G401.6 (cell line): ENCODE data around the gene ELMOD3.
"Not testable (repeated sequence)": the region's sequence is repeated elsewhere in the genome, so short reads cannot be mapped to it uniquely, and the experiment has no call there.

ENCODE experiments used
- FAIRE-seq: peaks from 2 replicates; lab custom pipeline; 2012; peaks lifted over from hg19 to GRCh38; lab: Jason Lieb, UNC

ELMOD3 gene

DNA sequence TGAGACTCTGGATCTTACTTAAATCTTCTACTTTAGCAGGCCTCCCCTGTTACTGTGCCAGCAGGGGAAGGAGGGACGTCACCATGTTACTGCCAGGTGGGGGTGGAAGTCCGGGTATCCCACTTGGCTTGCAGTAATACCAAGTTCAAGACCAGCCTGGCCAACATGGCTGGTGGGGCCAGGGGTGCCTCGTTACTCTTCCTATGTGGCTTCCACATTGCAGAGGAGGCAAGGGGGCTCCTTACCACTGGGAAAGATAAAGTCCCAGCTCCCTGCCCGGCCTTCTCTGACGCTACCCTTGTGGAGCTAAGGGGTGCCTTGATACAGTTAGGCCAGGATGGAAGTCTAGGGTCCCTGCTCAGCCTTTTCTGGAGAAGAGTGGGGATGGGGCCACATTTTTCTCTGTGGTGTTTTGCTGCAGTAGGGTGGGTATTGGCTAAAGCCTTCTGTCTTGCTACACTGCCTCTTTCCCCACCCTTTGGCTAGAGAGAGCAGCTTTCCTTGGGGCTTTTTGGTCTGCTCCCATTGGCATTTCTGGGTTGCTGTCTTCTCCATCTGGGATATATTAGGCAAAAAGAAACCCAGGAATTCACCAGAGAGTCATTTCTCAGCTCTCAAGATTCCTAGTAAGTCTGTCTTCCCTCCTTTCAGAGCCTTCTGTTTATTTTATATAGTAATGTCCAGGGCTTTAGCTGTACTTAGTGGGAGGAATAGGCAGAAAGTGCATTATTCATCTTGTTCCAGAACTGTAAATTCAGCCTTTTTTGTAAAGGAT, 21.9 kb downstream of the ELMOD3 start:
- FAIRE-seq = no peak

DNA sequence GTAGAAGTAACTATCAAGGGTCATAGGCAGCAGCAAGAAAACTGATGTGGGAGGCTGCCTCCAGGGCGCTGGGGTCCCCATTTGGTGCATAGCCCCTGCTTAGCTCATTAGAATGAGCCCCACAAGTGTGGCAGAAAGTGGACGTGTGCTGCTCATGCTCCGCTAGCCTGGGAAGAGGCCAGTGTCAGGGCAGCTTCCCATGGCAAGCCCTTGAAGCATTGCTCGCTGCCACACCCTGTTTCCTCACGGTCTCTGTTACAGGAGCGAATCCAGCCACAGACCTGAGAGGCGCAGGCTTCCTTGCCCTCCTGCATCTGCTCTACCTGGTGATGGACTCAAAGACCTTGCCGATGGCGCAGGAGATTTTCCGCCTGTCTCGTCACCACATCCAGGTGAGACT, 22.5 kb downstream of the ELMOD3 start:
- FAIRE-seq = no peak

DNA sequence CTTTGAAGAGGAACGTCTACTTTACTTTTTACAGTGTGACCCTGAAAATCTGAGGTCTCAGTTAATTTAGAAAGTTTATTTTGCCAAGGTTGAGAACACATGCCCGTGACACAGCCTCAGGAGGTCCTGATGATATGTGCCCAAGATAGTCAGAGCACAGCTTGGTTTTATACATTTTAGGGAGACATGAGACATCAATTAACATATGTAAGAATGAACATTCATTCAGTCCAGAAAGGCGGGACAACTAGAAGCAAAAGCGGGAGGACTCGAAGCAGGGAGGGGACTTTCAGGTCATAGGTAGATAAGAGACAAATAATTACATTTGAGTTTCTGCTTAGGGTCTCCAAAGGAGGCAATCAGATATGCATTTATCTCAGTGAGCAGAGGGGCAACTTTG, 23.7 kb downstream of the ELMOD3 start:
- FAIRE-seq = no peak

DNA sequence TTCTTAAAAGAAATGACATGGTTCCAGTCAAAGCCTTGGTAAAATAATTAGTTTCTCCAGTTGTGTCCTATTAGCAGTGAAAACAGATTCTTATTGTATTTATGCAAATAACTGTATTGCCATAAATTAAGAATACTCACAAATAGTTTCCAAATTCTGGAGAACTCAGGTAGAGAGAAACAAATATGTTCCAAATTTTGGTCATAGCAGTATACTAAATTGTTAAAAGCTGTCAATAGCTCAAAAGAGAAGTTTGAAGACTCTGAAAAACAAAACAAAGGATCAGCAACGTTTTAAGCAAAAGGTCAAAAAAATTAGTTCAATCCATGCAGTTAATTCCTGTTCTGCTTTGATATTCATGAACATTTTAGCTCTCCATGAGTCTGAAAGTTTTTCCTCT, 25.5 kb downstream of the ELMOD3 start:
- no peak for FAIRE-seq

DNA sequence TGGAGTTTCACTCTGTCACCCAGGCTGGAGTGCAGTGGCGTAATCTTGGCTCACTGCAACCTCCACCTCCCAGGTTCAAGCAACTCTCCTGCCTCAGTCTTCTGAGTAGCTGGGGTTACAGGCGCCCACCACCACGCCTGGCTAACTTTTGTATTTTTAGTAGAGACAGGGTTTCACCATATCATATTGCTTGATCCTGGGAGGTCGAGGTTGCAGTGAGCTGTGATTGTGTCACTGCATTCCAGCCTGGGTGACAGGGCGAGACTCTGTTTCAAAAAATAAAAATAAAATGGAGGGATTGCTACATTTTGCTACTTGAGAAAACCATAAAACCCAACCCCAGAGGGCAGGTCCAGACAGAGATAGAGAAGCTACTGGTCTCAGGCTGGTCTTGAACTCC, 28.6 kb downstream of the ELMOD3 start:
- not testable (repeated sequence) for FAIRE-seq

DNA sequence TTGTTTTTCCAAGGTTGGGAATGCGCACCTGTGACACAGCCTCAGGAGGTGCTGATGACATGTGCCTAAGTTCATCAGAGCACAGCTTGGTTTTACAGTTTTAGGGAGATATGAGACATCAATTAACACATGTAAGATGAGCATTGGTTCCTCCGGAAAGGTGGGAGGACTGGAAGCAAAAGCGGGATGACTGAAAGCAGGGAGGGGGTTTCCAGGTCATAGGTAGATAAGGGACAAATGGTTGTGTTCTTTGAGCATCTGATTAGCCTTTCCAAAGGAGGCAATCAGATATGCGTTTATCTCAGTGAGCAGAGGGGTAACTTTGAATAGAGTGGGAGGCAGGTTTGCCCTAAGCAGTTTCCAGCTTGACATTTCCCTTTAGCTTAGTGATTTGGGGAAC, 29.3 kb downstream of the ELMOD3 start:
- no peak for FAIRE-seq

DNA sequence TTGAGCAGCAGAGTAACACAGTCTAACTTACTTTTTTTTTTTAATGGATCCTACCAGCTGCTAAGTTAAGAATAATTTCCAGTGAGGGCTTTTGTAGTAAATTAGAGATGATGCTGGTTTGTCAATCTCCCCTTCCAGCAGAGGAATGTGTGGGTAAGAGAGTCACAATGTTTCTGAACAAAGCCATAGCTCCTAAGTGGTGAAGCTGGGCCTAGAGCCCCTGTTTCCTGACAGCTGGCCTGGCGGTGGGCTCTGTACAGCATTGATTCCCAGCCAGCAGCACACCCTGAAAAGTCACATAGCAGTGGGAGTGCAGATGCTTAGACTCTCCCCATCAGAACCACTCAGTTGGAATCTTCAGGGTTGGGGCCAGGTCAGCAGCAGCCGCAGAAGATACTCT, 31.2 kb downstream of the ELMOD3 start:
- no peak for FAIRE-seq

DNA sequence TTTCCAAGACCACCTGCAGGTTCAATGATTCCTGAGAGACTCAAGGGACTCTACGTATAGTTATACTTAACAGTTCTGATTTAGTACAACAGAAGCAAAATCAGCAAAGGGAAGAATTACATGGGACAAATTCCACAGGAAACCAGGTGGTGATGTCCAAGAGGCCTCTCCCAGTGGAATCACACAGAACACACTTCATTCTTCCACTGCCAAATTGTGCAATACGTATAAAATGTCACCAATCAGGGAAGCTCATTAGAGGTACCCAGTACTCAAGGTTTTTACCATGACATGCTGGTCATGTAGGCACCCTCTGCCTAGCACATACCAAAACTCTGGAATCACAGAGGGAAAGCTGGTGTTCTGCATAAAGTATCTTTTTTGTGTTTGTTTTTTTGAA, 33.2 kb downstream of the ELMOD3 start:
- FAIRE-seq = no peak

DNA sequence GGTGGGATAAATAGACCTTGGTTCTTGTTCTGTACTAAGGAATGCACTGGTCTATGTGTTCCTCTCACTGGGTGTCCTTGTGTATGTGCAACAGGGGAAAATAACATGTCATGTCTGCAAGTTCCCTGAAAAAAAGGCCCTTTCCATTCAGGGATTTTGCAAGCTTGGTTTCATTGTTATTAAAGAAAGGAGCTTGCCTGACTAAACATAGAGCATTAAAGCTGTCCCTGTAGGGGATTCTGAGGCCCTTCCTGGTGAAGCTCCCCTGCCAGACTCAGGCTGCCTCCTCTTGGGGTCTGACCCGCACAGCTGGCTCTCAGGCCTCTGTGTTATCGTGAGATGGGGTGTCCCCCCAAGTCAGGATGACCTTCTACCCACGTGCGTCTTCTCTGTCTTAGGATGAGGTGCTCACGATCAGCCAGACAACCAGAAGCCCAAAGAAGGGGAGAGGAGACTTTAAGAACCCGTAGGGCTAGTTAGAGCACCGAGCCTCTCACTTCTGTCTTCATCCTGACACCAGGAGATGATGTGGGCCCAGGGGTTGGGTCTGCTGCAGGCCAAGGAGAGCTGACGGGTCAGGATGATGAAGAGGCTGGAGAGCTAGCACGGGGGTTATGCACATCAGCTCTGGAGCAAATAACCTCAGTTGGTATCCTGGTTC, 34.4 kb downstream of the ELMOD3 start:
- FAIRE-seq = no peak

DNA sequence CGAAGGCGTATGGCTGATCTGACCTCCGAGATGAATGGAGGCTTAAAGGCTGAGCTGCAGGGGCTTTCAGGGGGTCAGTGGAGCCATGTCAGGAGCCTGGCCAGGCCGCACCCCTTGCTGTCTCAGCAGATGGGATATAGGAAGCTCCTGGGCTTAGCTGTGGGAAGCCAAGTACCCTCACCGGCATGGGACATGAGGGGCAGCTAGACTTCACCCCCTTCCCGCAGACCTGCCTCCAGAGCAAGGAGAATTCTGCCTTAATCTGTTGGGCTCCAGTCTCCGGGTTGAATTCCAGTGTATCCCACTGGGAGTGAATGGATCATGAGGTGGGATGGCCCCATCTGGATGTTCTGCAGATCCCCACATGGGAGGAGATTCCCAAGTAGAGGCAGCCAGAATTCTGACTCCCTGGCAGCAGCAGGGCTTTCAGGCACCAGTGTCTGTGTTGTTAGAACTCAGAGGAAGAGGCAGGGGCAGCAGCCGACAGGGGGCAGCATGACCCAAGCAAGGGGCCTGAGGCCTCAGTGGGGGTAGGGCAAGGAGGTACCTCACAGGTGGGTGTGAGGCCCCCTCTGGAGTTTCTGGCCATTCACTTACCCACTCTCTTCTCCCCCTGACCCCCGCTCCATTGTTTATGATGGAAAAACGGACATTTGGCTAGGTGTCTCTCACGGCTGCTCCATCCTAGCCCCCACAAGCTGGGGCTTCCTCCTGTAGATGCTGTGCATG, 36.5 kb downstream of the ELMOD3 start:
- no peak for FAIRE-seq

DNA sequence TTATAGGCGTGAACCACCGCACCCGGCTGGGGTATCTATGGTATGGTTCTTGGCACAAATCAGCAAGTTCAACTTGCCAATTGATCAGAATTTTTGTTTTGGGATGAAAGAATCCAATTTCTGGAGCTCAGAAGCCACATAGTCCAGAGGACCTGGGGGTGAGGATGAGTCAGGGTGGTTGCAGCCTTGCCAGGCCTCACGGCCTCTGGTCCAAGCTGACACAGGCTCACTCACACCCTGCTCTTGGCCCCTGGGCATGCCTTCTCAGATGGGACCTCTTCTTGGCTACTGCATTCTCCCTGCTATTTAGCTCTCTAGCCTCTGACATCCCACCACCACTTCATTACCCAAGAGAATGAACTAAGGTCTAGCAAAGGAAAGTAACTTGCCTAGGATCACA, 39.3 kb downstream of the ELMOD3 start:
- FAIRE-seq = no peak

DNA sequence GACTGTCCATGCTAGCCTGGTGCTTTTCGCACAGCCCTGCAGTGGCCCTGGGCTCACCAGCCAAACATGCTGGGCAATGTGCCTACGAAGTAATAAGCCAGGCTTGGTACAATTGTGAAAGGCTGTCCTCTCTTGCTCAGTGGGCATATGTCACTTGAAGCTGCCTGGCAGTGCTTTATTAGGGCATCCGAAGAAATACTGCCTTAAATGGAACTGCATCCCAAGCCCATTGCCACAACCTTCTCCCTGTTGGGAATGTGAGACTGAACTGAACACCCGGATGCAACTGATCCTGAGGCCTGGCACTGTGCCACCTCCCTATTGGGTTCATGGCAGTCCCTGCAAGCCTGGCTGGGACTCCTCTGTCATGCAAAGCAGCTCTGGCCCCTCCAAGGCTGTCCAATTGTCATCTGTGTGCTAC, 39.7 kb downstream of the ELMOD3 start:
- no peak for FAIRE-seq

DNA sequence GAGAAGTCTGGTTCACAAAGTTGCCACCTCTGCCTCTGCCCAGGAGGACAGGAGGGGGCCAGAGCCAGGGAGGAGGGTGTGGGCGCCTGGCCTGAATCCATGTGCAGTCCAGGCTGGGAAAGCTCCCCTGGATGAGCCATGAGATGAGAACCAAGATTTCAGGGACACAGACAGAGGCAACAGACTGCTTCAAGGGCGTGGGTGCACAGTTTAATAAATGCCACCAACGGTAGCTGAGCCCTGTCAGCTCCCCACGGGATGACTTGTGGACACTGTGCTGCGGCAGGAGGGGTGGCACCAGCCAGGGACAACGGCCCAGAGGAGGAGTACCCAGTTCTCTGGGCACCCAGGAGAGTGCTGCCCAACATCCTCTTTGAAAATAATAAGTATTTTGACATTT, 40.4 kb downstream of the ELMOD3 start:
- FAIRE-seq = no peak

DNA sequence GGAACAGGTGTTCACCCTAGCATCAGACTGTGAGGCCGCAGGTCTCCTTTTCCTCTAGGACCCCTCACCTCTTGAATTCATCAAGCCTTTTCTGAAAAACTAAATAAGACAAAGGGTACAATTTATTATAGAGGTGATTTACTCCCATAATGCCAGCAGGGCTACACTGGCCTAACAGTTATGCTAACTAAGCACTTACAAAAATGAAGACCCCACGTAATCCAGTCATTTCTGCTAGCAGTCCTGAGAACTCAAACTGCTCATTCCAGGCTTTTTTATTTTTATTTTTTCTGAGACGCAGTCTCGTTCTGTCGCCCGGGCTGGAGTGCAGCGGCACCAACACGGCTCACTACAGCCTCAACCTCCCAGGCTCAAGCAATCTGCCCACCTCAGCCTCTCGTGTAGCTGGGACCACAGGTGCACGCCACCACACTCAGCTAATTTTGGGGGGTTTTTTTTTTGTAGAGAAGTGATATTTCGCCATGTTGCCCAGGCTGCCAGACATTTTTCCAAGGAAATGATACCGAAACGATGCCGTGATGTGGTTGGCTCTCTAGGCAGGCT, 41.4 kb downstream of the ELMOD3 start:
- FAIRE-seq = no peak

DNA sequence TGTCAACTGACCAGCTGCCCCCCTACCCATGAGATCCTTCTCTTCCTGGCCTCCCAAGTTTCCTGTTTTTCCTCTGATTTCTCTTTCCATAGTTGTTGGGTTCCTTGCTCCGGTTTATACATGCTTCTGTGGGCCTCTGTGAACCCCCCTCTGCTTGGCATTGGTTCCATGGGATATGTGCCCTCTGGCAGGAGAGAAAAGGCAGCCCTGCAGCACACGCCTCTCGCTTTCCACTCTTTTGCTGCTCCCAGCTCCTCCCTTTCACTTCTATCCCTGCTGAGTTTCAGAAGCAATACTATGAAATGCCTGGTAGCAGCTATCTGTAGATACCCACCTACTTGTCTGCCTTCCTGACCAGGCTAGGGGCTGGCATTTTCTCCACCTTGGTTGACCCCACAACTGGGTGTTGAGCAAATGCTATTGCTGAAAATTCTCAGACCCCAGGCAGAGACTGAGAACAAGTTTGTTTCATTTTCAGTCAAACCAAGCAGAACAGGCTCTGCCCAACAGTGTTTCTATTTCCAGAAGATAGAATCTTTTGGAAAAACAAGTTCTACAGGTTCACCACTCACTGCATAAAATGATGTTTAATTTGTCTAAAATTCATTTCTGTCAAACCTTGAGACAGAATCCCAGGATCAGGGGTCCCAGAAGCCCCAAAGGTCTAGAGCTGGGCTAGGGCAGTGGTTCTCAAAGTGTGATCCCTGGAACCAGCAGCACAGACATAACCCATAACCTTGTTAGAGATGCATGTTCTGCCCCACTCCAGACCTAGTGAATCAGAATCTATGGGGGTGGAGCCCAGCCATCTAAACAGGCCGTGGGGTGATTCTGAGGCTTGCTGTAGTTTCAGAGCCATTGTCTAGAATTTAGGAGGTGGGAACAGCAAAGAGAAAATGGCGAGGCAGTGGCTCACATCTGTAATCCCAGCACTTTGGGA, 42.2 kb downstream of the ELMOD3 start:
- FAIRE-seq = no peak

DNA sequence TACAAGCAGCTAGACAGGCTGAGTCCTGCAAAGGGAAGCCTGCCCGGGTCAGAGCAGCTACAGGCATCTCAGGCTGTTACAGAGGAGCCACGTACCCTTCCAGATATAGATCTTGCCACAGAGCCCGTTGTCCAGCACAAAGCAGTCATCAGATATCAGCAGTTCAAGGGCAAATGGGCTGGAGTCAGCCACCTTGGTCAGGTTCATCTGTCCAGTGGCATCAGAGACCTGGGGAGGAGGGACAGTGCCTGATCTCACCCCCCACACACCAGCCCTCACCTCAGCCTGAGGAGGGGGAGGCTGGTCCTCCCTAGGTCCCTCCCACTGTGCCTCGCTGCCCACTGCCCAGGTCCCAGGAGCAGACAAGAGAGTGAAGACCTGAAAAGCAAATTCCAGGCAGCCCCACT, 43.4 kb downstream of the ELMOD3 start:
- FAIRE-seq = no peak

DNA sequence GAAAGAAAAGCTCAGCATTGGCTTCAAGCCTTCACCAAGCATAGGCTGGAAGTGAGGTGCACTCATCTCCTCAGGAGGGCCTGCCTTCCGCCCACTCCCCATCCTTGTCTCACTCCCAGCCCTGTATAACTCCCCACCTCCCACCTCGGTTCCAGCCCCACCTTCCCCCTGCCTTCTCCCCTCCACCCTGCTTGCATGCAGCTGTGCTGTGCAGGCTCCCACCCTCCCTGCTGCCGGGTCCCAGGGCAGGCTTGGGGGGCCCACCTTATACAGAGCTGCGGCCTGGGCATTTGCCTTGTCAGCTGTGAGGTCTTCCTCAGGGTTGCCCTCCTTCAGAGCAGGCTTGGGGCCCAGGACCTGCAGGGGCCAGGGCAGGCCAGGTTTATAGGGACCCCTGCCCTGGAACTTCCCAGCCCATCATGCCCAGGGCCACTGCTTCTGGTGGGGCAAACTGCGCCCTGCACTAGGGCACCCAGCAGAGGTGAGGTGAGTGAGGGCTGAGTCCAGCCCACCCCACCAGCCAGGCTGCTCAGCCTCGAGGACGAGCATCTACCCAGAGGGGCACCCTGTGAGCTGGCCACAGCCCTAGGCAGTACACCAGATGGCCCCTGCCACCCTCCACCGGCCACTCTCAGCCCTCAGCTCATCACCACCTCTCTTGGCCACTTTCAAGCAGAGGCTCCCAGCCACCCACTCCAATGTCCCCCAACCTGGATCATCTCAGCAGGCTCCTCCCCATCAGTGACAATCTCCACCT, 44.0 kb downstream of the ELMOD3 start:
- no peak for FAIRE-seq

DNA sequence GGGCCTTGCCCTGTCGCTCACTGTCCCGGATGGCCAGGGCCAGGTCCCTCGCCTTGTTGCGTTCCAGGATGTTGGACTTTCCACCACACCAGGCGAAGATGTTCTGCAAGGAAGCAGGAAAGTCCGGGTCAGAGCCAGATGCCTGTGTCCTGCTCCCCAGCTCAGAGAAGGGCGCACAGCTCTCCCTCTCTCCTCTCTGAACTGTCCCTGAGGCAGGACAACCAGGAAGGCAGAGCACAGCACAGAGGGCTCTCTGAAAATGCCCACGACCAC, 44.5 kb downstream of the ELMOD3 start:
- no peak for FAIRE-seq

DNA sequence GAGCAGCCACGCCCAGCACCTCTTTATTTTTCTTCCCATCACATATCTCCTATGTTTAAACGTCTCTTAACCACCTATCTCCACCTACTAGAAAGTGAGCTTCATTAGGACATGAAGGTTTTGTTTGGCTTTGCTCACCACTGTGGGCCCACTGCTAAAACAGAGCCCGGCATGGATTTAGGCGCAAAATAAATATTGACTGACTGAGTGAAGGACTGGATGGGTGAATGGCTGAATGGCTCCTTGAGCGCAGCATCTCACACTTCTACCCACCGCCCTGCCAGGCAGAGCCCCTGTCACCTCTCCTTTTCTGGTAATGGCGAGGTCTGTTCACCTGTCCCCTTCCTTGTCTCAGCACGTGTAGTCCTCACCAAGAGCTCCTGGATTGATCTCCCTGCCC, 45.5 kb downstream of the ELMOD3 start:
- no peak for FAIRE-seq

DNA sequence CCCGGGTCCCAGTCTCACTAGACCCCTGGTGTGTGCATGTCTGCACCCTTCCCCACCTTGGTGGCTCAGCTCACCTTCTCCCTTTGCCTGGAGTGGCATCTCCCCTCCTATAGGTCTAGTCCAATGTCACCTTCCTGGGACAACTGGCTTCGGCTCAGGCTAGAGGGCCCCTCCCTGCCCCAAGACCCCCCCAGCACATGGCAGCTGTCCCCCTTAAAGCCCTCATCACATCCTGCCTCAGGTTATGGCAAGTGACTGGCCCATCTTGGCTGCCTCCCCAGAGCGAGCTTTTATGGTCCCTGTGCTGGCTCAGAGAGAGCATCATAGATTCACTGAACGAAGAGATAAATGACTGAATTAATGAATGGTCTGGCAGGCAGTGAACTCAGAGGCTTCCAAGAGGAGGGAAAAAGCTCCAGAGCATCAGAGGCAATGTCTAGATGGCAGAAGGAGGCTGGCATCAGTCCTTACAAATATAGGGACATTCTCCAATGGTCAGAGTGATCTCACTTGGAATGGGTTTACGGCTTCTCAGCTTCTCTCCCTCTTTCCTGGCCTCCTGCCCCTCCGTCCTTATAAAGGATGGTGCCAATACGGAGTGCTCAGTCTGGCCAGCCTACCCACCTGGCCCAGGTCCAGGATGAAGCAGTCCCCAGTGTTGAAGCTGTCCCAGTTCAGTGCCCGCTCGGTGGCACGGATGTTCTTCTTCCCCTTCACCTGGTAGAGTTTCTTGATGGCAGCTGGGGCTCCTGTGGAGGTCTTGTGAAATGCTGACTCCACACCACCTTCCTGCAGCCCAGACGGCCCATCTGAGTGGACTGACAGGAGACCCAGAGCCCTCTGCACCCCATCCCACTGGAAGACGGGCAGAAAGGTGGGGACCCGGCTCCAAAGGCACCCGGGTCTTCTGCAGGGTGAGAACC, 46.2 kb downstream of the ELMOD3 start:
- FAIRE-seq = no peak

DNA sequence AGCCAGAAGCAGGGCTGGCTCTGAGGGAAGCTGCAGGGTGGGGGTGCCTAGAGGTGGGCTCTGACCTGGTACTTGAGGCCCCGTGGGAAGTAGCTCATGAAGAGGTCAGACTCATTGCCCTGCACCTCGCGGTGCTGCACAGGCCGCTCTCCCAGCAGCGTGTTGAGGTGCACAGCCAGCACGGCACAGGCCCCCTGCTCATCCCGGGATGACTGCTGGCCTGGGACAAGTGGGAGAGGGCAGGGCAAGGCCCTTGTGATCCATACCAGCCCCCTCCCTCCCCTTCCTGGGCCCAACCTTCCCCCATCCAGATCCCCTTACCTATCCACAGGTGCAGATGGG, 46.9 kb downstream of the ELMOD3 start:
- no peak for FAIRE-seq
